GM12874 (cell line): ENCODE measurements around the gene ADD1.

Experiments
- TF ChIP-seq, protein P1 (sequence below): IDR thresholded peaks from 2 replicates; pipeline ENCODE4 v1.5.1; 2011; ENCODE audit warnings: low read depth, mild to moderate bottlenecking, control low read depth, low read length, moderate library complexity; ENCODE audit not compliant: insufficient read depth

Gene ADD1

GRCh38 chr4:2932321-2932950 lies 88.8 kb downstream of the ADD1 start:
- TF ChIP-seq, protein P1, sequence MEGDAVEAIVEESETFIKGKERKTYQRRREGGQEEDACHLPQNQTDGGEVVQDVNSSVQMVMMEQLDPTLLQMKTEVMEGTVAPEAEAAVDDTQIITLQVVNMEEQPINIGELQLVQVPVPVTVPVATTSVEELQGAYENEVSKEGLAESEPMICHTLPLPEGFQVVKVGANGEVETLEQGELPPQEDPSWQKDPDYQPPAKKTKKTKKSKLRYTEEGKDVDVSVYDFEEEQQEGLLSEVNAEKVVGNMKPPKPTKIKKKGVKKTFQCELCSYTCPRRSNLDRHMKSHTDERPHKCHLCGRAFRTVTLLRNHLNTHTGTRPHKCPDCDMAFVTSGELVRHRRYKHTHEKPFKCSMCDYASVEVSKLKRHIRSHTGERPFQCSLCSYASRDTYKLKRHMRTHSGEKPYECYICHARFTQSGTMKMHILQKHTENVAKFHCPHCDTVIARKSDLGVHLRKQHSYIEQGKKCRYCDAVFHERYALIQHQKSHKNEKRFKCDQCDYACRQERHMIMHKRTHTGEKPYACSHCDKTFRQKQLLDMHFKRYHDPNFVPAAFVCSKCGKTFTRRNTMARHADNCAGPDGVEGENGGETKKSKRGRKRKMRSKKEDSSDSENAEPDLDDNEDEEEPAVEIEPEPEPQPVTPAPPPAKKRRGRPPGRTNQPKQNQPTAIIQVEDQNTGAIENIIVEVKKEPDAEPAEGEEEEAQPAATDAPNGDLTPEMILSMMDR, result no peak

- TF ChIP-seq, protein P1, result no peak
Observed at GRCh38 chr4:2932951-2933565, 89.4 kb downstream of the ADD1 start.

GRCh38 chr4:2933566-2934076 lies 90.0 kb downstream of the ADD1 start:
- TF ChIP-seq, protein P1, result no peak

- TF ChIP-seq, protein P1, result no peak
Observed at GRCh38 chr4:2934077-2934812, 90.6 kb downstream of the ADD1 start.

DNA sequence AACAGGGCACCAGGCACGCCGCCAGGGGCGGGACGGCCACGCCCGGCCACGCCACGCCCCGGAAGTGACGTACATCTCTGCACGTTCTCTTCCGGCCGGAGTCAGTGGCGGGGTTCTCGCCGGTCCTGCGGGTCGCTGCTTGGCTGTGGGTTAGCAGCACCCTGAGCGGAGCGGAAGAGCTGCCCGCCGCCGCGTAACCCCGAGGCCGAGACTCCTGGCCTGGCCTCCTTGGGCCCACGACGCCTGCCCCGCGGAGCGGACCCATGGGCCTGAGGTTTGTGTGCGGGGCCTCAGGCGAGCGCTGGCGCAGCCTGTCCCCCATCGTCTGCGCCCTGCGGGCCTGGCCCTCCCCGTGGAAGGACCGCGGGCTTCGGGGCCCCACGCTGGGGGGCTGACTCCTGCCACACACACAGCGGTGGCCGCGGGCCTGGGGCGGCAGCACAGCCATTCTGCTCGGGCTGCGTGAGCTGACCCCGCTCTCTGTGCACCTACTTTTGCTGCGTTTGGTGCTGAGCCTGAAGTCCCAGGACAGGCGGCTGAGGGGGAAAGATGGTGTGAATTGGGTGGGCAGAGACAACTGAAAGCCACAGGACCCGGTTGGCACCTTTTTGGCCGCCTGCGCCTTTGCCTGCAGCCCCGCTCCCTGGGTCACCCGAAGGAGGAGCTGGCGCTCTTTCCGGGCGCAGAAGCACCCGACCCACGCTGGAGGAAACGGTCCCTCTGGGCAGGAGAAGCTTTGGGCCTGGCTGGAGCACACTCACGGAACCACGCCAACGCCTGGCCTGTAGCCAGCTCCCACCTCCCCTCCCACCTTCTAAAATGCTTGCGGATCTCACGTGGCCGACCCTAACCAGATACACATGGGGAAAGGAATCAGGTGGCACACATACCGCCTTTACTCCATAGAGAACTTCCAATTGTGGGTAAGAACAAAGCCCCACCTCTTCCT lies 91.4 kb downstream of the ADD1 start:
- TF ChIP-seq, protein P1, result peak; percentile 11; the same call in 1 of the 2 replicates

GRCh38 chr4:2935762-2936743 lies 92.4 kb downstream of the ADD1 start:
- TF ChIP-seq, protein P1, result no peak
